Measurements from ENCODE around the gene KIR3DL1.
"Not testable (repeated sequence)": the region's sequence is repeated elsewhere in the genome, so short reads cannot be mapped to it uniquely, and the experiment has no call there.

DNA sequence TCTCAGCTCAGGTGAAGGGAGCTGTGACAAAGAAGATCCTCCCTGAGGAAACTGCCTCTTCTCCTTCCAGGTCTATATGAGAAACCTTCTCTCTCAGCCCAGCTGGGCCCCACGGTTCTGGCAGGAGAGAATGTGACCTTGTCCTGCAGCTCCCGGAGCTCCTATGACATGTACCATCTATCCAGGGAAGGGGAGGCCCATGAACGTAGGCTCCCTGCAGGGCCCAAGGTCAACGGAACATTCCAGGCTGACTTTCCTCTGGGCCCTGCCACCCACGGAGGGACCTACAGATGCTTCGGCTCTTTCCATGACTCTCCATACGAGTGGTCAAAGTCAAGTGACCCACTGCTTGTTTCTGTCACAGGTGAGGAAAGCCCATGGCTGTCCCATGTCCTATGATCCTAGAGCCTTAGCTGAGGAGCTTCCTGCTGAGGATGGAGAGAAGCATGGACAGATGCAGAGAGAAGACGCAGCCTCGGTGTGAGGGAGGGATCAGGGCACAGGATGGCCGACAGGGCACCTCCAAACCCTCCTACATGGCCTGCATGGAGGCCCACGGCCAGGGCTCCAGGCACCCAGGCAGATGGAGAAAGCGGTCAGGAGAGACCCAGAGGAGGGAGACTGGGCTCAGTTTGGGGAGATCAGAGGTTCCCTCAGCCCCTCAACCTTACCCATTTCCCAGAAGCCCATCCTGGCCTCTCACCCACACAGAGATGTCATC lies 41.0 kb upstream of the KIR3DL1 start:
- TF ChIP-seq ZNF333 (CRISPR knock-in tag; IDR thresholded peaks at IDR 0.05; ENCODE audit: borderline replicate concordance); KDM1A (CRISPR knock-in tag; IDR thresholded peaks at IDR 0.05); ZFP62 (CRISPR knock-in tag; IDR thresholded peaks at IDR 0.05): not testable (repeated sequence)
- TF ChIP-seq, protein P1, sequence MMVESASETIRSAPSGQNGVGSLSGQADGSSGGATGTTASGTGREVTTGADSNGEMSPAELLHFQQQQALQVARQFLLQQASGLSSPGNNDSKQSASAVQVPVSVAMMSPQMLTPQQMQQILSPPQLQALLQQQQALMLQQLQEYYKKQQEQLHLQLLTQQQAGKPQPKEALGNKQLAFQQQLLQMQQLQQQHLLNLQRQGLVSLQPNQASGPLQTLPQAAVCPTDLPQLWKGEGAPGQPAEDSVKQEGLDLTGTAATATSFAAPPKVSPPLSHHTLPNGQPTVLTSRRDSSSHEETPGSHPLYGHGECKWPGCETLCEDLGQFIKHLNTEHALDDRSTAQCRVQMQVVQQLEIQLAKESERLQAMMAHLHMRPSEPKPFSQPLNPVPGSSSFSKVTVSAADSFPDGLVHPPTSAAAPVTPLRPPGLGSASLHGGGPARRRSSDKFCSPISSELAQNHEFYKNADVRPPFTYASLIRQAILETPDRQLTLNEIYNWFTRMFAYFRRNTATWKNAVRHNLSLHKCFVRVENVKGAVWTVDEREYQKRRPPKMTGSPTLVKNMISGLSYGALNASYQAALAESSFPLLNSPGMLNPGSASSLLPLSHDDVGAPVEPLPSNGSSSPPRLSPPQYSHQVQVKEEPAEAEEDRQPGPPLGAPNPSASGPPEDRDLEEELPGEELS (CRISPR knock-in tag; IDR thresholded peaks at IDR 0.05): not testable (repeated sequence)

Data from HepG2 (cell line).